Measurements from ENCODE around the gene KCTD17.

The KCTD17 gene

DNA sequence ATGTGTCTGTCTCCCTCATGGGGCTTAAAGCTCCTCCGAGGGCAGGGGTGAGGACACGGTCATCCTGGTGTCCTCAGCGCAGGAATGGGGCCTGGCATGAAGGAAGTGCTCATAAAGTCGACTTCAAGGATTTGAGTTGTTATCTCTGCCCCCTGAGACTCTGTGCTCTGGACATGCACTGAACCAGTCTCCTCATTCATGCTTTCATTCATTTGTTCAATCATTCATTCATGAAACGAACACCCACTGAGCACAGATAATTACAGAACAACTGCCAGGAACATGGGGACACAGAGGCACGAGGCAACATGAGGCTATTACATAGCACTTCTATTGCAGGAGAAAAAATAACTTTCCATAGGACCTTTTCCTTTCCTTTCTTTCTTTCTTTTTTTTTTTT lies 41.5 kb downstream of the KCTD17 start:
- no peaks in the 10 kb centered on the region for H3K36me3 ChIP-seq
- H3K27ac ChIP-seq, result no peak overlapping the region
- intact Hi-C loops (cut with DNase I; ENCODE audit: low total_unique reads), result no loop called here
- H3K9me3 ChIP-seq, result no peaks in the 10 kb centered on the region
- H3K4me3 ChIP-seq, result no peak overlapping the region
- H3K4me1 ChIP-seq, result no peaks in the 10 kb centered on the region
- TF ChIP-seq, protein P1, sequence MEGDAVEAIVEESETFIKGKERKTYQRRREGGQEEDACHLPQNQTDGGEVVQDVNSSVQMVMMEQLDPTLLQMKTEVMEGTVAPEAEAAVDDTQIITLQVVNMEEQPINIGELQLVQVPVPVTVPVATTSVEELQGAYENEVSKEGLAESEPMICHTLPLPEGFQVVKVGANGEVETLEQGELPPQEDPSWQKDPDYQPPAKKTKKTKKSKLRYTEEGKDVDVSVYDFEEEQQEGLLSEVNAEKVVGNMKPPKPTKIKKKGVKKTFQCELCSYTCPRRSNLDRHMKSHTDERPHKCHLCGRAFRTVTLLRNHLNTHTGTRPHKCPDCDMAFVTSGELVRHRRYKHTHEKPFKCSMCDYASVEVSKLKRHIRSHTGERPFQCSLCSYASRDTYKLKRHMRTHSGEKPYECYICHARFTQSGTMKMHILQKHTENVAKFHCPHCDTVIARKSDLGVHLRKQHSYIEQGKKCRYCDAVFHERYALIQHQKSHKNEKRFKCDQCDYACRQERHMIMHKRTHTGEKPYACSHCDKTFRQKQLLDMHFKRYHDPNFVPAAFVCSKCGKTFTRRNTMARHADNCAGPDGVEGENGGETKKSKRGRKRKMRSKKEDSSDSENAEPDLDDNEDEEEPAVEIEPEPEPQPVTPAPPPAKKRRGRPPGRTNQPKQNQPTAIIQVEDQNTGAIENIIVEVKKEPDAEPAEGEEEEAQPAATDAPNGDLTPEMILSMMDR (IDR thresholded peaks at IDR 0.05), result no peak
- no peak for DNase-seq
- peaks cover 0 to 70% of the 10 kb centered on the region in 2 donors for H3K27me3 ChIP-seq

GRCh38 chr22:37094239-37094638 lies 42.7 kb downstream of the KCTD17 start:
- no peak for DNase-seq
- H3K36me3 ChIP-seq, result no peaks in the 10 kb centered on the region
- H3K4me1 ChIP-seq, result no peaks in the 10 kb centered on the region
- intact Hi-C loops (cut with DNase I; ENCODE audit: low total_unique reads), result no loop called here
- H3K27ac ChIP-seq, result no peak overlapping the region
- no peaks in the 10 kb centered on the region for H3K9me3 ChIP-seq
- no peak overlapping the region for H3K4me3 ChIP-seq
- TF ChIP-seq, protein P1 (IDR thresholded peaks at IDR 0.05), result no peak
- peaks cover 0 to 63% of the 10 kb centered on the region in 2 donors for H3K27me3 ChIP-seq

GRCh38 chr22:37095113-37095512 lies 43.6 kb downstream of the KCTD17 start:
- peaks cover 0 to 55% of the 10 kb centered on the region in 2 donors for H3K27me3 ChIP-seq
- H3K4me1 ChIP-seq, result no peaks in the 10 kb centered on the region
- intact Hi-C loops (cut with DNase I; ENCODE audit: low total_unique reads), result no loop called here
- DNase-seq, result no peak
- H3K4me3 ChIP-seq, result no peak overlapping the region
- H3K36me3 ChIP-seq, result no peaks in the 10 kb centered on the region
- TF ChIP-seq, protein P1 (IDR thresholded peaks at IDR 0.05), result no peak
- no peak overlapping the region for H3K27ac ChIP-seq
- H3K9me3 ChIP-seq, result no peaks in the 10 kb centered on the region

GRCh38 chr22:37097346-37097745 lies 45.8 kb downstream of the KCTD17 start:
- Histone ChIP-seq H3K4me1 (no peaks in the 10 kb centered on the region), H3K4me3 (no peak overlapping the region), H3K9me3 (no peaks in the 10 kb centered on the region), H3K36me3 (no peaks in the 10 kb centered on the region), H3K27me3 (peaks cover 0 to 53% of the 10 kb centered on the region in 2 donors), H3K27ac (no peak overlapping the region)
- TF ChIP-seq, protein P1 (IDR thresholded peaks at IDR 0.05), result no peak
- no peak for DNase-seq
- intact Hi-C loops (cut with DNase I; ENCODE audit: low total_unique reads), result no loop called here

GRCh38 chr22:37098976-37099591 lies 47.5 kb downstream of the KCTD17 start:
- DNase-seq, result no peak
- Histone ChIP-seq H3K27me3 (peaks cover 0 to 58% of the 10 kb centered on the region in 2 donors), H3K9me3 (no peaks in the 10 kb centered on the region), H3K27ac (no peak overlapping the region), H3K4me3 (no peak overlapping the region), H3K36me3 (no peaks in the 10 kb centered on the region), H3K4me1 (no peaks in the 10 kb centered on the region)
- TF ChIP-seq, protein P1 (IDR thresholded peaks at IDR 0.05), result no peak
- intact Hi-C loops (cut with DNase I; ENCODE audit: low total_unique reads), result no loop called here
